ENCODE measurements around the gene TM9SF4. TPM values are rescaled to one million over a fixed set of nuclear protein-coding genes. Genes with fewer than 3 reads are reported as not detected.
"Not testable (repeated sequence)": the region's sequence is repeated elsewhere in the genome, so short reads cannot be mapped to it uniquely, and the experiment has no call there.

The TM9SF4 gene
- total RNA-seq, 2 experiments from 2014 or later = 37.9 to 39.1 TPM

- CTCF ChIA-PET; H3K27ac Mint-ChIP-seq; DNase-seq; H3K27me3 Mint-ChIP-seq (ENCODE audit: low read depth); intact Hi-C loops (cut with micrococcal nuclease); H3K9me3 Mint-ChIP-seq; H3K4me3 Mint-ChIP-seq; H3K36me3 Mint-ChIP-seq (ENCODE audit: low read depth): not testable (repeated sequence)
- H3K4me1 Mint-ChIP-seq (ENCODE audit: low read depth) = peaks cover 16% of the 10 kb centered on the region
Observed at GRCh38 chr20:32121908-32122307, 12.4 kb downstream of the TM9SF4 start.

DNA sequence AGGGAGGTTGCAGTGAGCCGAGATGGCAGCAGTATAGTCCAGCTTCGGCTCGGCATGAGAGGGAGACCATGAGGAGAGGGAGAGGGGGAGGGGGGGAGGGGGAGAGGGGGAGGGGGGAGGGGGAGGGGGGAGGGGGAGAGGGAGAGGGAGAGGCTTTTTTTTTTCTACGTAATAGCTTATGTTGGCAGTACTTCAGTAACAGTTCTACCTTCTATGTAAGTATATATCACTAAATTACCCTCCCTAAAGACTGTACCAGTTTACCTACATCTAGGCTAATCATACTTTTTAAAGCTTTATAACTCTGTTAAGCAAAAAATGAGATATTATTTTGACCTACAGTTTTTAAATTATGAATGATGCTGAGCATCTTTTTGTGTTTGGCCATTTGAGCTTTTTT, 13.6 kb downstream of the TM9SF4 start:
- H3K4me1 Mint-ChIP-seq (ENCODE audit: low read depth) = peaks cover 10% of the 10 kb centered on the region
- H3K36me3 Mint-ChIP-seq (ENCODE audit: low read depth) = peaks cover 8% of the 10 kb centered on the region
- no peak for DNase-seq
- no peak overlapping the region for H3K4me3 Mint-ChIP-seq
- H3K27ac Mint-ChIP-seq = no peak overlapping the region
- CTCF ChIA-PET = interaction anchor here (0.7 kb wide), 1 partner anchor 15 kb away, joined by 3 read pairs; no protein-coding TSS in a partner anchor
- intact Hi-C loops (cut with micrococcal nuclease) = no loop called here
- H3K27me3 Mint-ChIP-seq (ENCODE audit: low read depth) = no peaks in the 10 kb centered on the region
- H3K9me3 Mint-ChIP-seq = no peaks in the 10 kb centered on the region

DNA sequence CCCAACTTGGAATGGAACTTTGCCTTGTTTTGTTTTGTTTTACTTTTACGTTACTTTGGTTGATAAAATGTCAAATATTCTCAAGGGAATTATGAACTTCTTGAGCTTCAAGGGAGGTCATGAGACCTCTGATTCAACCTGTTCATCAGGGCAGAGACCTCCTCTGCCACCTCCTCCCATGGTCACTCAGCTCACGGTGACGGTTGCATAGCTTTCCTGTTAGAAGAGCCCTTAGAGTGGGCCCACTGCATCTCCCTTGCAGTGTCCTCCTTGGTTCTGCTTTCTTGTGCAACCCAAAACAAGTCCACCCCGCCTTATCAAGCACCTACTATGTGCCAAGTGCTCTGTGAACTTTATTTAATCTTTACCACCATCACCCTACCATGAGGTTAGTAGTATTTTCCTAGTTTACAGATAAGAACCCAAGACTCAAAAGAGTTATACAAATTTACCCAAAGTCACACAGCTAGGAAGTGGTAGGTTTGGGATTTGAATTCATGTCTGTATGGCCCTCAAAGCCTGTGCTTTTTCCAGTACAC, 15.5 kb downstream of the TM9SF4 start:
- CTCF ChIA-PET = no interaction called here
- H3K4me3 Mint-ChIP-seq = no peak overlapping the region
- intact Hi-C loops (cut with micrococcal nuclease) = no loop called here
- no peaks in the 10 kb centered on the region for H3K27me3 Mint-ChIP-seq (ENCODE audit: low read depth)
- peaks cover 8% of the 10 kb centered on the region for H3K36me3 Mint-ChIP-seq (ENCODE audit: low read depth)
- H3K9me3 Mint-ChIP-seq = no peaks in the 10 kb centered on the region
- peaks cover 9% of the 10 kb centered on the region for H3K4me1 Mint-ChIP-seq (ENCODE audit: low read depth)
- no peak overlapping the region for H3K27ac Mint-ChIP-seq
- DNase-seq = no peak

GRCh38 chr20:32125506-32125905, 16.0 kb downstream of the TM9SF4 start:
- no peak overlapping the region for H3K4me3 Mint-ChIP-seq
- intact Hi-C loops (cut with micrococcal nuclease) = no loop called here
- H3K4me1 Mint-ChIP-seq (ENCODE audit: low read depth) = peaks cover 13% of the 10 kb centered on the region
- H3K9me3 Mint-ChIP-seq = no peaks in the 10 kb centered on the region
- no peak overlapping the region for H3K27ac Mint-ChIP-seq
- peaks cover 12% of the 10 kb centered on the region for H3K36me3 Mint-ChIP-seq (ENCODE audit: low read depth)
- no peaks in the 10 kb centered on the region for H3K27me3 Mint-ChIP-seq (ENCODE audit: low read depth)
- CTCF ChIA-PET = no interaction called here
- no peak for DNase-seq

- no peak overlapping the region for H3K4me3 Mint-ChIP-seq
- CTCF ChIA-PET = interaction anchor here (1.6 kb wide), 1 partner anchor 8 kb away, joined by 3 read pairs; no protein-coding TSS in a partner anchor
- intact Hi-C loops (cut with micrococcal nuclease) = no loop called here
- no peaks in the 10 kb centered on the region for H3K27me3 Mint-ChIP-seq (ENCODE audit: low read depth)
- no peak for DNase-seq
- H3K9me3 Mint-ChIP-seq = no peaks in the 10 kb centered on the region
- peaks cover 13% of the 10 kb centered on the region for H3K36me3 Mint-ChIP-seq (ENCODE audit: low read depth)
- no peak overlapping the region for H3K27ac Mint-ChIP-seq
- peaks cover 20% of the 10 kb centered on the region for H3K4me1 Mint-ChIP-seq (ENCODE audit: low read depth)
Observed at GRCh38 chr20:32126919-32127318, 17.4 kb downstream of the TM9SF4 start.

- H3K9me3 Mint-ChIP-seq = no peaks in the 10 kb centered on the region
- H3K27ac Mint-ChIP-seq = no peak overlapping the region
- H3K4me3 Mint-ChIP-seq = no peak overlapping the region
- intact Hi-C loops (cut with micrococcal nuclease) = no loop called here
- H3K27me3 Mint-ChIP-seq (ENCODE audit: low read depth) = no peaks in the 10 kb centered on the region
- peaks cover 13% of the 10 kb centered on the region for H3K36me3 Mint-ChIP-seq (ENCODE audit: low read depth)
- peaks cover 24% of the 10 kb centered on the region for H3K4me1 Mint-ChIP-seq (ENCODE audit: low read depth)
- CTCF ChIA-PET = interaction anchor here (1.6 kb wide), 1 partner anchor 9 kb away, joined by 3 read pairs; no protein-coding TSS in a partner anchor
- DNase-seq = no peak
Observed at GRCh38 chr20:32127347-32127746, 17.8 kb downstream of the TM9SF4 start.

DNA sequence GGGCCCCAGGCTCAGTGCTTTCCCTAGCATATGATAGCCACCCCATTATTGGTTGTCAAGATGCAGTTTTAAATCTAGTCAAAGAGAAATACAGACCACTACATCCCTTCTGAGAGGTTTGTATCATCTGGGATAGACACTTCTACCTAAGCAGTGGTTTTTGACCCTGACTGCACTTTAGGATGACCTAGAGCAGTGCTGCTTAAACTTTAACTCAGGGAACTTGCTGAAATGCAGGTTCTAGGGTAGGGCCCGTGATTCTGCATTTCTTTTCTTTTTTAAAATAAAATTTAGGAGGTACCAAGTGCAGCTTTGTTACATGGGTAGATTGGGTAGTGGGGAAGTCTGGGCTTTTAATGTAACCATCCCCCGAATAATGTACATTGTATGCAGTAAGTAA, 18.7 kb downstream of the TM9SF4 start:
- Mint-ChIP-seq H3K36me3 (ENCODE audit: low read depth) (peaks cover 12% of the 10 kb centered on the region), H3K27me3 (ENCODE audit: low read depth) (no peaks in the 10 kb centered on the region)

GRCh38 chr20:32129863-32130262, 20.3 kb downstream of the TM9SF4 start:
- H3K36me3 Mint-ChIP-seq (ENCODE audit: low read depth) = peaks cover 11% of the 10 kb centered on the region
- H3K27me3 Mint-ChIP-seq (ENCODE audit: low read depth) = no peaks in the 10 kb centered on the region
- no peak for DNase-seq
- intact Hi-C loops (cut with micrococcal nuclease) = no loop called here
- CTCF ChIA-PET = no interaction called here
- no peak overlapping the region for H3K4me3 Mint-ChIP-seq
- no peak overlapping the region for H3K27ac Mint-ChIP-seq
- H3K9me3 Mint-ChIP-seq = no peaks in the 10 kb centered on the region
- H3K4me1 Mint-ChIP-seq (ENCODE audit: low read depth) = peaks cover 29% of the 10 kb centered on the region

More for the DNA sequence above, 18.7 kb downstream of the TM9SF4 start:
- intact Hi-C loops (cut with micrococcal nuclease) = no loop called here
- H3K9me3 Mint-ChIP-seq = no peaks in the 10 kb centered on the region
- H3K4me1 Mint-ChIP-seq (ENCODE audit: low read depth) = peaks cover 28% of the 10 kb centered on the region
- DNase-seq = no peak
- H3K4me3 Mint-ChIP-seq = no peak overlapping the region
- no peak overlapping the region for H3K27ac Mint-ChIP-seq
- CTCF ChIA-PET = interaction anchor here (0.6 to 1.6 kb wide), 3 partner anchors 9 to 176 kb away, joined by 3 to 4 read pairs (median 3); partner anchors contain the start of gene PDRG1

DNA sequence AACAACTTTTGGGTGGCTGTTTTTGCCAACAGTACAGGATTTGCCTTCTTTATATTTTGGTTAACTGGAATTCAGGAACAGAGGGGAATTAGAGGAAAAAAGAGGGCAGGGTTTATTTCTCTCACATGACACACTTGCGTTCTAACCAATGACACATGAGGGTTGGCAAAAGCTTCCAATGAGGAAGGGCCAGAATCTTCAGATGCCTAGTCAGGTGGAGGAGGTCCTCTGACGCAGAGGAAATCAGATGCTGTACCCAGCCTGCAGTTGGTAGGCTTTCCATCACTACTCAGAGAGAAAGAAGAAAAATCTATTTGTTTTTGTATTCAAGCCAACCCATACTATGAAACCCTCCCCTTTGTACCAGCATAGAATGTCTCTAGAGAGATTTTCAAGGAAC, 20.8 kb downstream of the TM9SF4 start:
- no peaks in the 10 kb centered on the region for H3K27me3 Mint-ChIP-seq (ENCODE audit: low read depth)
- CTCF ChIA-PET = no interaction called here
- H3K9me3 Mint-ChIP-seq = no peaks in the 10 kb centered on the region
- H3K4me1 Mint-ChIP-seq (ENCODE audit: low read depth) = peaks cover 27% of the 10 kb centered on the region
- no peak for DNase-seq
- H3K27ac Mint-ChIP-seq = no peak overlapping the region
- no peak overlapping the region for H3K4me3 Mint-ChIP-seq
- H3K36me3 Mint-ChIP-seq (ENCODE audit: low read depth) = peaks cover 11% of the 10 kb centered on the region
- intact Hi-C loops (cut with micrococcal nuclease) = no loop called here

DNA sequence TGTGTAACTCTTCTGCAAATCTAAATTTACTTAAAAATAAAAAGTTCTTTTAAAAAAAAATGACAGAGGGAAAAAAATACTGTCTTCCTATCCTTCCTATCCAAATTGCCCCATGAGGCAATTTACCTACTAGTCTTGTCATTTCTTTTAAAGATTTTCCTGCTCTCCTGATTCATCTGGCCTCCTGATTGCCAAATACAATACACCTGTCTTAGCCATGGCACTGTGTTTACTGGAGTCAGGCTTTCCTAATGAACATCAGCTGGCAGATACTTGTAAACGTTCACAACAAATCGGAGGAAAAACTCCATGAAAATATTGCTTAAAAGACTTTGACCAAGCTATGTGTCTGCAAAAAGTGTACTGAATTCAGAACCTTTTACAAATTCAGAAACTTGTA, 21.5 kb downstream of the TM9SF4 start:
- no peak overlapping the region for H3K27ac Mint-ChIP-seq
- DNase-seq = no peak
- no peak overlapping the region for H3K4me3 Mint-ChIP-seq
- H3K4me1 Mint-ChIP-seq (ENCODE audit: low read depth) = peaks cover 26% of the 10 kb centered on the region
- intact Hi-C loops (cut with micrococcal nuclease) = no loop called here
- CTCF ChIA-PET = no interaction called here
- peaks cover 11% of the 10 kb centered on the region for H3K36me3 Mint-ChIP-seq (ENCODE audit: low read depth)
- H3K27me3 Mint-ChIP-seq (ENCODE audit: low read depth) = no peaks in the 10 kb centered on the region
- no peaks in the 10 kb centered on the region for H3K9me3 Mint-ChIP-seq

GRCh38 chr20:32132911-32133549, 23.5 kb downstream of the TM9SF4 start:
- Mint-ChIP-seq H3K4me1 (ENCODE audit: low read depth) (peaks cover 21% of the 10 kb centered on the region), H3K36me3 (ENCODE audit: low read depth) (peaks cover 11% of the 10 kb centered on the region), H3K27ac (no peak overlapping the region), H3K27me3 (ENCODE audit: low read depth) (no peaks in the 10 kb centered on the region), H3K9me3 (no peaks in the 10 kb centered on the region), H3K4me3 (no peak overlapping the region)
- DNase-seq = no peak
- intact Hi-C loops (cut with micrococcal nuclease) = no loop called here
- CTCF ChIA-PET = interaction anchor here (0.7 to 3.0 kb wide), 2 partner anchors 40 to 41 kb away, joined by 3 to 10 read pairs; no protein-coding TSS in a partner anchor

- Mint-ChIP-seq H3K9me3 (no peaks in the 10 kb centered on the region), H3K4me3 (no peak overlapping the region), H3K27ac (no peak overlapping the region), H3K27me3 (ENCODE audit: low read depth) (no peaks in the 10 kb centered on the region), H3K36me3 (ENCODE audit: low read depth) (peaks cover 14% of the 10 kb centered on the region), H3K4me1 (ENCODE audit: low read depth) (peaks cover 21% of the 10 kb centered on the region)
- intact Hi-C loops (cut with micrococcal nuclease) = no loop called here
- CTCF ChIA-PET = interaction anchor here (0.6 to 3.0 kb wide), 3 partner anchors 42 to 871 kb away, joined by 3 to 10 read pairs (median 3); no protein-coding TSS in a partner anchor
- DNase-seq = no peak
Observed at GRCh38 chr20:32134026-32134425, 24.5 kb downstream of the TM9SF4 start.

GRCh38 chr20:32135983-32136515, 26.5 kb downstream of the TM9SF4 start:
- Mint-ChIP-seq H3K4me1 (ENCODE audit: low read depth) (peaks cover 15% of the 10 kb centered on the region), H3K27me3 (ENCODE audit: low read depth) (no peaks in the 10 kb centered on the region), H3K36me3 (ENCODE audit: low read depth) (peaks cover 17% of the 10 kb centered on the region), H3K27ac (no peak overlapping the region), H3K4me3 (no peak overlapping the region), H3K9me3 (no peaks in the 10 kb centered on the region)
- DNase-seq = no peak
- CTCF ChIA-PET = no interaction called here
- intact Hi-C loops (cut with micrococcal nuclease) = no loop called here
